Memory B cell (primary cell): ENCODE data around the gene GNAL.

ENCODE experiments used
- ATAC-seq: fragments of 150-1000 bp; cut with Tn5 transposase; 2 replicates; pipeline ENCODE4 v1.10.0; 2021; ENCODE audit warnings: low read depth, mild to moderate bottlenecking, moderate library complexity
- DNase-seq, 2 donors: peaks; one replicate each; pipeline ENCODE4 v3.0.0; 2022; ENCODE audit warnings: low spot score in 2 of 2
- H3K27ac Mint-ChIP-seq: one replicate; pipeline ENCODE4 v1.8.0; 2022; ENCODE audit warnings: mild to moderate bottlenecking, moderate library complexity, mixed read lengths
- H3K27me3 Mint-ChIP-seq: one replicate; pipeline ENCODE4 v1.8.0; 2022; ENCODE audit warnings: mixed read lengths
- H3K36me3 Mint-ChIP-seq: one replicate; pipeline ENCODE4 v1.8.0; 2022; ENCODE audit warnings: mild to moderate bottlenecking, mixed read lengths
- H3K4me1 Mint-ChIP-seq: one replicate; pipeline ENCODE4 v1.8.0; 2022; ENCODE audit warnings: mixed read lengths
- H3K4me3 Mint-ChIP-seq: one replicate; pipeline ENCODE4 v1.8.0; 2022; ENCODE audit warnings: mild to moderate bottlenecking, moderate library complexity, mixed read lengths
- H3K9me3 Mint-ChIP-seq: one replicate; pipeline ENCODE4 v1.8.0; 2022; ENCODE audit warnings: mixed read lengths

The GNAL gene

GRCh38 chr18:11871501-11871900 is 182.4 kb downstream of the GNAL start:
- Mint-ChIP-seq H3K27ac (no peak overlapping the region), H3K4me1 (peaks cover 9% of the 10 kb centered on the region), H3K36me3 (no peaks in the 10 kb centered on the region), H3K4me3 (no peak overlapping the region), H3K9me3 (no peaks in the 10 kb centered on the region), H3K27me3 (peaks cover 7% of the 10 kb centered on the region)
- ATAC-seq, result no peak
- no peak for DNase-seq

GRCh38 chr18:11872479-11873136 is 183.5 kb downstream of the GNAL start:
- ATAC-seq (peak; percentile 51), DNase-seq (peak in 1 of 2 donors; percentile 5)
- H3K27ac Mint-ChIP-seq, result no peak overlapping the region
- H3K9me3 Mint-ChIP-seq, result no peaks in the 10 kb centered on the region
- peaks cover 2% of the 10 kb centered on the region for H3K36me3 Mint-ChIP-seq
- peaks cover 9% of the 10 kb centered on the region for H3K4me1 Mint-ChIP-seq
- H3K27me3 Mint-ChIP-seq, result peaks cover 7% of the 10 kb centered on the region
- no peak overlapping the region for H3K4me3 Mint-ChIP-seq

- Mint-ChIP-seq H3K9me3 (no peaks in the 10 kb centered on the region), H3K36me3 (peaks cover 2% of the 10 kb centered on the region), H3K27me3 (peaks cover 3% of the 10 kb centered on the region), H3K27ac (no peak overlapping the region), H3K4me1 (peaks cover 5% of the 10 kb centered on the region), H3K4me3 (no peak overlapping the region)
- ATAC-seq, result no peak
- DNase-seq, result no peak
Observed at GRCh38 chr18:11873670-11874340, 184.7 kb downstream of the GNAL start.

- Mint-ChIP-seq H3K27ac (no peak overlapping the region), H3K36me3 (peaks cover 2% of the 10 kb centered on the region), H3K9me3 (no peaks in the 10 kb centered on the region), H3K4me3 (no peak overlapping the region), H3K4me1 (peaks cover 5% of the 10 kb centered on the region), H3K27me3 (peaks cover 2% of the 10 kb centered on the region)
- ATAC-seq (no peak), DNase-seq (no peak)
Observed at GRCh38 chr18:11874676-11875075, 185.6 kb downstream of the GNAL start.

- Mint-ChIP-seq H3K36me3 (peaks cover 2% of the 10 kb centered on the region), H3K27me3 (peaks cover 2% of the 10 kb centered on the region), H3K4me1 (peaks cover 4% of the 10 kb centered on the region), H3K27ac (no peak overlapping the region), H3K9me3 (no peaks in the 10 kb centered on the region), H3K4me3 (no peak overlapping the region)
- ATAC-seq, result no peak
- DNase-seq, result no peak
Observed at GRCh38 chr18:11877497-11878135, 188.6 kb downstream of the GNAL start.

GRCh38 chr18:11880586-11881304 is 191.7 kb downstream of the GNAL start:
- no peak for DNase-seq
- no peak for ATAC-seq
- H3K27ac Mint-ChIP-seq, result no peak overlapping the region
- H3K27me3 Mint-ChIP-seq, result no peaks in the 10 kb centered on the region
- H3K4me3 Mint-ChIP-seq, result no peak overlapping the region
- peaks cover 10% of the 10 kb centered on the region for H3K36me3 Mint-ChIP-seq
- no peaks in the 10 kb centered on the region for H3K9me3 Mint-ChIP-seq
- peaks cover 17% of the 10 kb centered on the region for H3K4me1 Mint-ChIP-seq

- Mint-ChIP-seq H3K4me1 (peaks cover 17% of the 10 kb centered on the region), H3K27ac (peak overlapping the region; percentile 72), H3K36me3 (peaks cover 12% of the 10 kb centered on the region), H3K27me3 (no peaks in the 10 kb centered on the region), H3K9me3 (no peaks in the 10 kb centered on the region), H3K4me3 (no peak overlapping the region)
- DNase-seq, result no peak
- no peak for ATAC-seq
Observed at GRCh38 chr18:11882636-11883035, 193.6 kb downstream of the GNAL start.

- peak overlapping the region; percentile 4 for H3K4me3 Mint-ChIP-seq
- H3K9me3 Mint-ChIP-seq, result no peaks in the 10 kb centered on the region
- peaks cover 17% of the 10 kb centered on the region for H3K4me1 Mint-ChIP-seq
- ATAC-seq (peak; percentile 99), DNase-seq (peak in 1 of 2 donors; percentile 59)
- peaks cover 14% of the 10 kb centered on the region for H3K36me3 Mint-ChIP-seq
- H3K27me3 Mint-ChIP-seq, result no peaks in the 10 kb centered on the region
- H3K27ac Mint-ChIP-seq, result peak overlapping the region; percentile 72
Observed at GRCh38 chr18:11883153-11883552, 194.1 kb downstream of the GNAL start.

- peaks cover 17% of the 10 kb centered on the region for H3K4me1 Mint-ChIP-seq
- ATAC-seq (no peak), DNase-seq (no peak)
- no peaks in the 10 kb centered on the region for H3K27me3 Mint-ChIP-seq
- H3K9me3 Mint-ChIP-seq, result no peaks in the 10 kb centered on the region
- H3K36me3 Mint-ChIP-seq, result peaks cover 16% of the 10 kb centered on the region
- no peak overlapping the region for H3K4me3 Mint-ChIP-seq
- peak overlapping the region; percentile 9 for H3K27ac Mint-ChIP-seq
Observed at GRCh38 chr18:11884396-11885030, 195.4 kb downstream of the GNAL start.

- peaks cover 20% of the 10 kb centered on the region for H3K36me3 Mint-ChIP-seq
- no peaks in the 10 kb centered on the region for H3K27me3 Mint-ChIP-seq
- ATAC-seq, result no peak
- H3K9me3 Mint-ChIP-seq, result no peaks in the 10 kb centered on the region
- H3K4me3 Mint-ChIP-seq, result no peak overlapping the region
- no peak for DNase-seq
- H3K27ac Mint-ChIP-seq, result no peak overlapping the region
- H3K4me1 Mint-ChIP-seq, result peaks cover 17% of the 10 kb centered on the region
Observed at GRCh38 chr18:11885278-11885947, 196.3 kb downstream of the GNAL start.

GRCh38 chr18:11886577-11887110 is 197.6 kb downstream of the GNAL start:
- Mint-ChIP-seq H3K36me3 (peaks cover 25% of the 10 kb centered on the region), H3K4me1 (peaks cover 17% of the 10 kb centered on the region), H3K27ac (no peak overlapping the region), H3K4me3 (no peak overlapping the region), H3K9me3 (no peaks in the 10 kb centered on the region), H3K27me3 (no peaks in the 10 kb centered on the region)
- no peak for ATAC-seq
- no peak for DNase-seq

GRCh38 chr18:11887328-11888128 is 198.5 kb downstream of the GNAL start:
- Mint-ChIP-seq H3K27ac (no peak overlapping the region), H3K4me3 (no peak overlapping the region), H3K36me3 (peaks cover 27% of the 10 kb centered on the region), H3K9me3 (no peaks in the 10 kb centered on the region), H3K27me3 (no peaks in the 10 kb centered on the region), H3K4me1 (peaks cover 15% of the 10 kb centered on the region)
- DNase-seq (no peak), ATAC-seq (no peak)
